B cell (primary cell): ENCODE data around the gene CFAP53. TPM values are rescaled to one million over a fixed set of nuclear protein-coding genes. Genes with fewer than 3 reads are reported as not detected.

Experiments used
- ATAC-seq: fragments of 200-7000 bp; cut with Tn5 transposase; one replicate; pipeline ENCODE4 v1.10.0; 2021; ENCODE audit warnings: low read depth, mild to moderate bottlenecking, moderate number of reproducible peaks, moderate library complexity
- CTCF ChIA-PET: fragments of 350-600 bp; sonication (Branson Sonifier 250); formaldehyde crosslinking; loops from one replicate; lab custom pipeline; 2021; ENCODE audit warnings: antibody characterized with exemption, inconsistent platforms; lab: Charles Lee
- POLR2A ChIA-PET: fragments of 350-600 bp; sonication (Branson Sonifier 250); formaldehyde crosslinking; loops from one replicate; lab custom pipeline; 2021; ENCODE audit warnings: antibody characterized with exemption; lab: Charles Lee
- DNase-seq: peaks from one replicate; pipeline ENCODE4 v3.0.0; 2013
- H2AFZ ChIP-seq: 2 replicates; pipeline ENCODE4 v1.6.1; 2012; ENCODE audit warnings: mild to moderate bottlenecking, low read depth, low read length; ENCODE audit not compliant: insufficient read depth, poor library complexity, severe bottlenecking
- H3K27ac ChIP-seq, 2 donors: 1 replicate in 1 of 2; 2 replicates in 1 of 2; pipeline ENCODE4 v1.5.1; 2012 to 2013; ENCODE audit warnings: low read length in 2 of 2, mild to moderate bottlenecking in 2 of 2, moderate library complexity in 1 of 2
- H3K27me3 ChIP-seq, 4 experiments: fragments of 200-600 bp in 1 of 4; sonication (generic) in 1 of 4; replicated peaks in 1 of 4; 1 replicate in 2 of 4; 2 replicates in 2 of 4; pipeline versions ENCODE4 v1.6.1 to v1.7.0; 2013 to 2016; ENCODE audit warnings: low read length in 3 of 4, mild to moderate bottlenecking in 2 of 4, mixed read lengths in 1 of 4, moderate library complexity in 1 of 4; ENCODE audit not compliant: insufficient read depth in 4 of 4, control insufficient read depth in 3 of 4; ENCODE audit errors: control extremely low read depth in 1 of 4
- H3K36me3 ChIP-seq, 2 experiments: replicated peaks in 1 of 2; 1 replicate in 1 of 2; 2 replicates in 1 of 2; pipeline versions ENCODE4 v1.6.1 to v1.7.1; 2013; ENCODE audit warnings: low read length in 1 of 2; ENCODE audit not compliant: insufficient read depth in 2 of 2, control insufficient read depth in 1 of 2; ENCODE audit errors: control extremely low read depth in 1 of 2, extremely low read depth in 1 of 2
- H3K4me1 ChIP-seq, 2 donors: fragments of 200-600 bp in 1 of 2; sonication (generic) in 1 of 2; 1 replicate in 1 of 2; 2 replicates in 1 of 2; pipeline versions ENCODE4 v1.5.1 to v1.6.1; 2013 to 2017; ENCODE audit warnings: low read length in 2 of 2; ENCODE audit not compliant: control insufficient read depth in 2 of 2, insufficient read depth in 2 of 2
- H3K4me2 ChIP-seq: replicated peaks from 2 replicates; pipeline ENCODE3; 2012; ENCODE audit warnings: mild to moderate bottlenecking, low read depth, low read length; ENCODE audit not compliant: poor library complexity, severe bottlenecking
- H3K4me3 ChIP-seq, 5 experiments: fragments of 200-600 bp in 1 of 5; sonication (generic) in 1 of 5; 1 replicate in 3 of 5; 2 replicates in 2 of 5; pipeline versions ENCODE4 v1.5.1 to v1.7.0; 2011 to 2016; ENCODE audit warnings: low read length in 4 of 5, mild to moderate bottlenecking in 4 of 5, low read depth in 2 of 5, control low read depth in 1 of 5, moderate library complexity in 1 of 5; ENCODE audit not compliant: insufficient read depth in 1 of 5; ENCODE audit errors: control extremely low read depth in 1 of 5, extremely low read depth in 1 of 5
- H3K79me2 ChIP-seq: fragments of 200-600 bp; sonication (generic); one replicate; pipeline ENCODE4 v1.6.0; 2016; ENCODE audit warnings: low read length; ENCODE audit not compliant: control insufficient read depth, insufficient read depth
- H3K9ac ChIP-seq: fragments of 200-600 bp; sonication (generic); 2 replicates; pipeline ENCODE4 v1.6.1; 2017; ENCODE audit warnings: mild to moderate bottlenecking, low read length, moderate library complexity
- H3K9me3 ChIP-seq, 3 donors: one replicate each; pipeline versions ENCODE4 v1.6.1 to v1.7.1; 2013; ENCODE audit warnings: low read length in 2 of 3; ENCODE audit not compliant: control insufficient read depth in 2 of 3, insufficient read depth in 1 of 3; ENCODE audit errors: control extremely low read depth in 1 of 3
- H4K20me1 ChIP-seq: 2 replicates; pipeline ENCODE4 v1.6.0; 2012; ENCODE audit warnings: mild to moderate bottlenecking, low read length; ENCODE audit not compliant: insufficient read depth, control insufficient read depth, poor library complexity, severe bottlenecking
- H3K27ac Mint-ChIP-seq: one replicate; pipeline ENCODE4 v1.8.0; 2021; ENCODE audit warnings: mixed read lengths
- H3K27me3 Mint-ChIP-seq: one replicate; pipeline ENCODE4 v1.8.0; 2021; ENCODE audit warnings: mixed read lengths
- H3K4me1 Mint-ChIP-seq: one replicate; pipeline ENCODE4 v1.8.0; 2021; ENCODE audit warnings: mixed read lengths
- H3K4me3 Mint-ChIP-seq: one replicate; pipeline ENCODE4 v1.8.0; 2021; ENCODE audit warnings: mixed read lengths
- H3K9me3 Mint-ChIP-seq: one replicate; pipeline ENCODE4 v1.8.0; 2022; ENCODE audit warnings: mixed read lengths; ENCODE audit not compliant: insufficient read depth
- EZH2 ChIP-seq: IDR thresholded peaks from 2 replicates; pipeline ENCODE4 v1.6.1; 2012; ENCODE audit warnings: borderline replicate concordance, low read depth, mild to moderate bottlenecking, moderate library complexity, low read length; ENCODE audit not compliant: insufficient read depth, poor library complexity, severe bottlenecking
- WGBS: methylation state at CpG from one replicate; pipeline ENCODE4 v1.1.5; 2013; ENCODE audit warnings: missing lambda C conversion rate; ENCODE audit not compliant: insufficient coverage; 5-methylcytosine and 5-hydroxymethylcytosine counted together
- intact Hi-C: fragments of 100-400 bp; cut with micrococcal nuclease; formaldehyde crosslinking; loops from one replicate; pipeline ENCODE4 v1.10.0; 2022
- polyA plus RNA-seq: library from polyadenylated mRNA; depleted of rRNA; stranded (reverse); fragments of >200 nt; gene quantifications from 2 replicates; pipeline ENCODE4 v1.2.3, GENCODE V29; 2012
- total RNA-seq, 2 donors: library from RNA; stranded (reverse); fragments of 120-200 nt in 1 of 2; gene quantifications; 1 replicate in 1 of 2; 2 replicates in 1 of 2; pipeline versions ENCODE4 v1.2.3 to v1.2.4, GENCODE V29; 2013 to 2022
- TF ChIP-seq, protein P1 (sequence below): fragments of 200-600 bp; IDR thresholded peaks from one replicate; pipeline ENCODE4 v1.8.0; 2022; ENCODE audit warnings: antibody characterized with exemption, mild to moderate bottlenecking

The CFAP53 gene
- total and polyA plus RNA-seq, 2 donors (not counting 1 experiment from before 2014, with no cell fraction given) = 0.04 to 0.79 TPM

DNA sequence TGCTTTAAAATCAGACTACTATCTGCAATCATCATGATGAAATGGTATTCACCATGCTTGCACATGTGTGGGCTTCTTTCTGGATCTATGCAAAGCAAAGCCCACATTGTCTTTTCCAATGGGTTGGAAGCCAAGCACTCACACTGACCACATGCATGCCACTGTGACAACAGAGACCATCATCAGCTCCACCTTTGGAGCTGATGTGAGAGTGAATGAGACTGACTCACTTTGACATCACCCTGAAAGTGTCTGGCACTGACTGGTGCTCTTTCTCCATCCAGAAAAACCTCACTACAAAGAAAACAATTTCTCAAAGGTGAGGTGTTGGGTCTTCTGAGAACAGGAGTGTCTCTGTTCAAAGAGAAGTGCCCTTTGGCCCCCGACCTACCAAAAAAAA is 76.1 kb downstream of the CFAP53 start:
- H3K27me3 Mint-ChIP-seq = peaks cover 46% of the 10 kb centered on the region
- intact Hi-C loops = no loop called here
- no CpG with 5 or more reads among the region's 1 CpG for WGBS

DNA sequence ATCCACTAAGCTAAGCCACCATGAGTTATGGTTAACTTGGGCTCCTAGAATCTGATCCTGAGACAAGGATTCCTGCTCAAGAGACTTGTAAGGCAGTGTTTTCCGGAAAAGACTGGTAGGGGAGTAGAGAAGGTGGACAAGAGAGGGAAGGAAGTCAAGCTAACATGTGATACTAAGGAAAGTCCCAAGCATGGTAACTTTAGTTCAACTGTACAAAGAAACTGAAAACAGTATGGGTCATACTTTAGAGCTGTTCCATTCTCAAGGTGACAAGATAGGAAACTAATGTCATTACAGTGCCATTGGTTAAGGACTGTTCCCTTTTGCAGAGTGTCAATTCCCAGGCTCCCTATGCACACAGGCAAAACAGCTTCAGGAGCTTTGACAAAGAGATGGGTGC is 77.1 kb downstream of the CFAP53 start:
- H3K4me3 ChIP-seq = no peak overlapping the region
- H3K4me1 ChIP-seq = peaks cover 25 to 29% of the 10 kb centered on the region in 2 donors
- H3K9me3 ChIP-seq = no peaks in the 10 kb centered on the region
- POLR2A ChIA-PET = no interaction called here
- no peaks in the 10 kb centered on the region for H3K79me2 ChIP-seq
- H3K4me2 ChIP-seq = peak overlapping the region; percentile 20
- peaks cover 49% of the 10 kb centered on the region for H3K27me3 Mint-ChIP-seq
- H2AFZ ChIP-seq = no peak overlapping the region
- peak; percentile 44 for DNase-seq
- no peak for ATAC-seq
- CTCF ChIA-PET = no interaction called here
- TF ChIP-seq, protein P1, sequence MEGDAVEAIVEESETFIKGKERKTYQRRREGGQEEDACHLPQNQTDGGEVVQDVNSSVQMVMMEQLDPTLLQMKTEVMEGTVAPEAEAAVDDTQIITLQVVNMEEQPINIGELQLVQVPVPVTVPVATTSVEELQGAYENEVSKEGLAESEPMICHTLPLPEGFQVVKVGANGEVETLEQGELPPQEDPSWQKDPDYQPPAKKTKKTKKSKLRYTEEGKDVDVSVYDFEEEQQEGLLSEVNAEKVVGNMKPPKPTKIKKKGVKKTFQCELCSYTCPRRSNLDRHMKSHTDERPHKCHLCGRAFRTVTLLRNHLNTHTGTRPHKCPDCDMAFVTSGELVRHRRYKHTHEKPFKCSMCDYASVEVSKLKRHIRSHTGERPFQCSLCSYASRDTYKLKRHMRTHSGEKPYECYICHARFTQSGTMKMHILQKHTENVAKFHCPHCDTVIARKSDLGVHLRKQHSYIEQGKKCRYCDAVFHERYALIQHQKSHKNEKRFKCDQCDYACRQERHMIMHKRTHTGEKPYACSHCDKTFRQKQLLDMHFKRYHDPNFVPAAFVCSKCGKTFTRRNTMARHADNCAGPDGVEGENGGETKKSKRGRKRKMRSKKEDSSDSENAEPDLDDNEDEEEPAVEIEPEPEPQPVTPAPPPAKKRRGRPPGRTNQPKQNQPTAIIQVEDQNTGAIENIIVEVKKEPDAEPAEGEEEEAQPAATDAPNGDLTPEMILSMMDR = no peak
- TF ChIP-seq EZH2 = no peak
- H3K27ac ChIP-seq = peak overlapping the region in 1 of 2 donors; percentile 38
- WGBS = 50% methylated on average over 1 of the region's 1 CpG
- intact Hi-C loops = no loop called here
- H3K27me3 ChIP-seq = peaks cover 0 to 22% (median 8%) of the 10 kb centered on the region in 4 experiments
- H3K36me3 ChIP-seq = no peaks in the 10 kb centered on the region
- H3K9me3 Mint-ChIP-seq = no peaks in the 10 kb centered on the region
- no peaks in the 10 kb centered on the region for H4K20me1 ChIP-seq
- no peak overlapping the region for H3K9ac ChIP-seq
- H3K4me3 Mint-ChIP-seq = no peak overlapping the region
- H3K27ac Mint-ChIP-seq = no peak overlapping the region
- peaks cover 10% of the 10 kb centered on the region for H3K4me1 Mint-ChIP-seq

More for the DNA sequence above, 76.1 kb downstream of the CFAP53 start:
- peaks cover 10% of the 10 kb centered on the region for H3K4me1 Mint-ChIP-seq
- Histone ChIP-seq H3K27me3 (peaks cover 0 to 22% (median 9%) of the 10 kb centered on the region in 4 experiments), H3K79me2 (no peaks in the 10 kb centered on the region), H3K36me3 (no peaks in the 10 kb centered on the region), H3K9me3 (no peaks in the 10 kb centered on the region), H3K4me2 (no peak overlapping the region), H2AFZ (no peak overlapping the region), H4K20me1 (no peaks in the 10 kb centered on the region), H3K9ac (no peak overlapping the region), H3K27ac (no peak overlapping the region), H3K4me1 (peaks cover 29 to 34% of the 10 kb centered on the region in 2 donors), H3K4me3 (no peak overlapping the region)
- TF ChIP-seq EZH2 = no peak
- TF ChIP-seq, protein P1 = no peak
- DNase-seq (no peak), ATAC-seq (no peak)
- CTCF ChIA-PET = no interaction called here
- H3K9me3 Mint-ChIP-seq = no peaks in the 10 kb centered on the region
- POLR2A ChIA-PET = no interaction called here
- no peak overlapping the region for H3K4me3 Mint-ChIP-seq
- no peak overlapping the region for H3K27ac Mint-ChIP-seq
